Measurements from ENCODE around the gene DPP10.
"Not testable (repeated sequence)": the region's sequence is repeated elsewhere in the genome, so short reads cannot be mapped to it uniquely, and the experiment has no call there.

DPP10 gene

GRCh38 chr2:114729026-114729425 lies 286.6 kb downstream of the DPP10 start:
- DNase-seq = no peak

GRCh38 chr2:114735126-114735525 lies 292.7 kb downstream of the DPP10 start:
- DNase-seq = no peak

GRCh38 chr2:114742245-114742644 lies 299.8 kb downstream of the DPP10 start:
- no peak for DNase-seq

- no peak for DNase-seq
Observed at GRCh38 chr2:114745700-114746099, 303.3 kb downstream of the DPP10 start.

- not testable (repeated sequence) for DNase-seq
Observed at GRCh38 chr2:114748175-114748574, 305.7 kb downstream of the DPP10 start.

- DNase-seq = no peak
Observed at GRCh38 chr2:114752425-114752824, 310.0 kb downstream of the DPP10 start.

- DNase-seq = no peak
Observed at GRCh38 chr2:114753145-114753544, 310.7 kb downstream of the DPP10 start.

GRCh38 chr2:114754907-114755563 lies 312.6 kb downstream of the DPP10 start:
- no peak for DNase-seq

GRCh38 chr2:114762376-114762775 lies 319.9 kb downstream of the DPP10 start:
- DNase-seq = no peak

- no peak for DNase-seq
Observed at GRCh38 chr2:114762986-114763385, 320.5 kb downstream of the DPP10 start.

- no peak for DNase-seq
Observed at GRCh38 chr2:114769110-114769509, 326.7 kb downstream of the DPP10 start.

GRCh38 chr2:114769991-114770390 lies 327.6 kb downstream of the DPP10 start:
- DNase-seq = no peak

GRCh38 chr2:114784046-114784445 lies 341.6 kb downstream of the DPP10 start:
- no peak for DNase-seq

GRCh38 chr2:114784890-114785583 lies 342.6 kb downstream of the DPP10 start:
- no peak for DNase-seq

GRCh38 chr2:114786901-114787300 lies 344.5 kb downstream of the DPP10 start:
- DNase-seq = no peak

GRCh38 chr2:114787486-114787885 lies 345.0 kb downstream of the DPP10 start:
- no peak for DNase-seq

- DNase-seq = no peak
Observed at GRCh38 chr2:114789989-114790388, 347.5 kb downstream of the DPP10 start.

- DNase-seq = no peak
Observed at GRCh38 chr2:114797540-114797939, 355.1 kb downstream of the DPP10 start.

GRCh38 chr2:114797942-114798341 lies 355.5 kb downstream of the DPP10 start:
- DNase-seq = no peak

- DNase-seq = no peak
Observed at GRCh38 chr2:114800371-114800770, 357.9 kb downstream of the DPP10 start.

GRCh38 chr2:114805195-114805594 lies 362.8 kb downstream of the DPP10 start:
- no peak for DNase-seq

- DNase-seq = no peak
Observed at GRCh38 chr2:114810092-114810491, 367.7 kb downstream of the DPP10 start.

GRCh38 chr2:114812261-114812660 lies 369.8 kb downstream of the DPP10 start:
- no peak for DNase-seq

- DNase-seq = no peak
Observed at GRCh38 chr2:114814355-114814754, 371.9 kb downstream of the DPP10 start.

- no peak for DNase-seq
Observed at GRCh38 chr2:114821055-114821454, 378.6 kb downstream of the DPP10 start.
